Measurements from ENCODE around the gene MCOLN3.

The MCOLN3 gene

DNA sequence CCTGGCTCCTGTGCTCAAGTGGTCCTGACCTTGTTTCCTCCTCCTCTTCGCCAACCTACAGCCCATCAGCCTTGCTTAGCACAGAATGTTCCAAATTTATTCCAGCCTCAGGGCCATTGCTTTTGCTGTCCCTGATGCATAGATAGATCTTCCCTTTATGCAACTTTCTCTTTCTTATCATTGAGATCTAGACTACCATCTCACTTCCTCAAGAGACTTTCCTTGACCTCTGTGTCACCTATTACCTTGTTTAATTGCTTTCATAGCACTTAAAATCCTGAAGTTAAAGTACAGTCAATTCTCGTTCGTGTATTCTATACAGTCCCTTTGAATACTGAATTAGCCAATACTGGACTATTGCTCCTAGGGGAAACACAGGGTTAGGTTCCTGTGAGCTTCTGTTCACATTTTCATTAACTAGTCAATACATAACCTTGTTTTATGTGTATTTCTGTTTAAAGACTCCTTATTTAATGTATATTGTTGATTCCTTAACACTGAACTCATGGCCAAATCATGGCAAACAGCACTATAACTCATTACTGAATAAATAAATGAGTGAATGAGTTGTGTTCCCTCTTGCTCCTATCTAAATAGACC lies 26.2 kb upstream of the MCOLN3 start:
- H3K4me1 ChIP-seq (ENCODE audit: insufficient read depth, low read length, poor library complexity, severe bottlenecking) = no peaks in the 10 kb centered on the region
- H3K4me3 ChIP-seq (ENCODE audit: low read length, poor library complexity, severe bottlenecking) = no peak overlapping the region
- H3K9me2 ChIP-seq (replicated peaks; ENCODE audit: low read depth, low read length) = no peaks in the 10 kb centered on the region
- H3K79me2 ChIP-seq (ENCODE audit: insufficient read depth, low read length) = no peaks in the 10 kb centered on the region
- no peaks in the 10 kb centered on the region for H3K36me3 ChIP-seq (ENCODE audit: insufficient read depth, low read length)
- no peaks in the 10 kb centered on the region for H3K9me3 ChIP-seq (ENCODE audit: insufficient read depth, low read depth, low read length)
- H4K20me1 ChIP-seq (ENCODE audit: insufficient read depth, low read length, poor library complexity, severe bottlenecking) = no peaks in the 10 kb centered on the region
- no peaks in the 10 kb centered on the region for H3K27me3 ChIP-seq (ENCODE audit: insufficient read depth, low read length, poor library complexity, severe bottlenecking)
- H3F3A ChIP-seq (ENCODE audit: low read depth) = no peaks in the 10 kb centered on the region
- H2AFZ ChIP-seq (ENCODE audit: low read length) = no peak overlapping the region
- H3K4me2 ChIP-seq (ENCODE audit: low read depth, low read length, poor library complexity, severe bottlenecking) = no peak overlapping the region
- TF ChIP-seq, protein P1, sequence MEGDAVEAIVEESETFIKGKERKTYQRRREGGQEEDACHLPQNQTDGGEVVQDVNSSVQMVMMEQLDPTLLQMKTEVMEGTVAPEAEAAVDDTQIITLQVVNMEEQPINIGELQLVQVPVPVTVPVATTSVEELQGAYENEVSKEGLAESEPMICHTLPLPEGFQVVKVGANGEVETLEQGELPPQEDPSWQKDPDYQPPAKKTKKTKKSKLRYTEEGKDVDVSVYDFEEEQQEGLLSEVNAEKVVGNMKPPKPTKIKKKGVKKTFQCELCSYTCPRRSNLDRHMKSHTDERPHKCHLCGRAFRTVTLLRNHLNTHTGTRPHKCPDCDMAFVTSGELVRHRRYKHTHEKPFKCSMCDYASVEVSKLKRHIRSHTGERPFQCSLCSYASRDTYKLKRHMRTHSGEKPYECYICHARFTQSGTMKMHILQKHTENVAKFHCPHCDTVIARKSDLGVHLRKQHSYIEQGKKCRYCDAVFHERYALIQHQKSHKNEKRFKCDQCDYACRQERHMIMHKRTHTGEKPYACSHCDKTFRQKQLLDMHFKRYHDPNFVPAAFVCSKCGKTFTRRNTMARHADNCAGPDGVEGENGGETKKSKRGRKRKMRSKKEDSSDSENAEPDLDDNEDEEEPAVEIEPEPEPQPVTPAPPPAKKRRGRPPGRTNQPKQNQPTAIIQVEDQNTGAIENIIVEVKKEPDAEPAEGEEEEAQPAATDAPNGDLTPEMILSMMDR (conservative IDR thresholded peaks at IDR 0.05; ENCODE audit: low read length) = no peak
- no peak for TF ChIP-seq EZH2phosphoT487 (IDR thresholded peaks at IDR 0.05; ENCODE audit: borderline replicate concordance)
- no peak overlapping the region for H3K9ac ChIP-seq (ENCODE audit: low read depth, low read length, poor library complexity, severe bottlenecking)

DNA sequence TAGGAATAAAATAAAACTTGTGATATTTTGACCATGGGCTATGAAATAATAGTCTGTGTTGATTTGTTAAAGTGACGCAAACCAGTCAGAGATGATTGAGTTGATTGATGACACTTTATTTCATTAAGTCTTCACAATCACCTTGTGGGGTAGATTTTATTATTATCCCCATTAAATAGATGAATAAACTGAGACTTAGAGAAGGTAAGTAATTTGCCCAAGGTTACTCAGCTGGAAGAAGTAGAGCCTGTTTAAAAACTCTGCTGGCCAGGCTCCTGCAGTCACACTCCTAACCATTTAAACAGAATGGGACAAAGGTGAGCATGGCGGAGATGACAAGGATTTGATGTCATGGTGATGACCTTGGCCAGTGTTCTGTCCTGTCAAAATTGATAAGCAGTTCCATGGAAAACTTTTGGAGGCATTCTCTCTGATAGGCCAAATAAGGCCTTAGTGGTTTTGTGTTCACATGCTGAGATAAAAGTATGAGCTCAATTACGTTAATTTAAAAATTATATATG lies 22.7 kb upstream of the MCOLN3 start:
- no peak overlapping the region for H3K4me2 ChIP-seq (ENCODE audit: low read depth, low read length, poor library complexity, severe bottlenecking)
- H3K9me2 ChIP-seq (replicated peaks; ENCODE audit: low read depth, low read length) = no peaks in the 10 kb centered on the region
- H3K4me3 ChIP-seq (ENCODE audit: low read length, poor library complexity, severe bottlenecking) = no peak overlapping the region
- H3K36me3 ChIP-seq (ENCODE audit: insufficient read depth, low read length) = no peaks in the 10 kb centered on the region
- H4K20me1 ChIP-seq (ENCODE audit: insufficient read depth, low read length, poor library complexity, severe bottlenecking) = no peaks in the 10 kb centered on the region
- no peak overlapping the region for H3K9ac ChIP-seq (ENCODE audit: low read depth, low read length, poor library complexity, severe bottlenecking)
- H3K27me3 ChIP-seq (ENCODE audit: insufficient read depth, low read length, poor library complexity, severe bottlenecking) = no peaks in the 10 kb centered on the region
- no peaks in the 10 kb centered on the region for H3F3A ChIP-seq (ENCODE audit: low read depth)
- TF ChIP-seq EZH2phosphoT487 (IDR thresholded peaks at IDR 0.05; ENCODE audit: borderline replicate concordance) = no peak
- TF ChIP-seq, protein P1 (conservative IDR thresholded peaks at IDR 0.05; ENCODE audit: low read length) = no peak
- H2AFZ ChIP-seq (ENCODE audit: low read length) = no peak overlapping the region
- no peaks in the 10 kb centered on the region for H3K79me2 ChIP-seq (ENCODE audit: insufficient read depth, low read length)
- no peaks in the 10 kb centered on the region for H3K9me3 ChIP-seq (ENCODE audit: insufficient read depth, low read depth, low read length)
- H3K4me1 ChIP-seq (ENCODE audit: insufficient read depth, low read length, poor library complexity, severe bottlenecking) = no peaks in the 10 kb centered on the region

DNA sequence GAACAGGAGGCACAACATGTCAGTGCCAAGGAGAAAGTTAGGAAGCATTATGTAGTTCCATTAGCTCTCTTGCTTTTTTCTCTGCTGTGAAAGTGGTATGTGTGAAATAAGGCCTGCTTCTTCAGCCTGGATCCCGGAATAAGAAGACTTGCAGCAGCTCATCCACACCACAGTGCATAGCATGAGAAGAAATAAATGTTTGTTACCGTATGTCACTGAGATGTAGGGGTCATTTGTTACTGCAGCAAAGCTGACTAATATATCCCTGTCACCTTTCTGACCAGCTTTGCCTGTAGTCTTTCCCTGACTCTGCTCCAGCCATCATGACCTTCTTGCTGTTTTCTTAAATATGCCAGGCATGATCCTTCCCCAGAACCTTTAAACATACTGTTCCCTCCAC lies 20.5 kb upstream of the MCOLN3 start:
- H3K4me2 ChIP-seq (ENCODE audit: low read depth, low read length, poor library complexity, severe bottlenecking) = no peak overlapping the region
- H4K20me1 ChIP-seq (ENCODE audit: insufficient read depth, low read length, poor library complexity, severe bottlenecking) = no peaks in the 10 kb centered on the region
- TF ChIP-seq, protein P1 (conservative IDR thresholded peaks at IDR 0.05; ENCODE audit: low read length) = no peak
- TF ChIP-seq EZH2phosphoT487 (IDR thresholded peaks at IDR 0.05; ENCODE audit: borderline replicate concordance) = no peak
- no peak overlapping the region for H3K9ac ChIP-seq (ENCODE audit: low read depth, low read length, poor library complexity, severe bottlenecking)
- H3K27me3 ChIP-seq (ENCODE audit: insufficient read depth, low read length, poor library complexity, severe bottlenecking) = no peaks in the 10 kb centered on the region
- no peaks in the 10 kb centered on the region for H3F3A ChIP-seq (ENCODE audit: low read depth)
- H3K9me3 ChIP-seq (ENCODE audit: insufficient read depth, low read depth, low read length) = no peaks in the 10 kb centered on the region
- no peaks in the 10 kb centered on the region for H3K9me2 ChIP-seq (replicated peaks; ENCODE audit: low read depth, low read length)
- no peaks in the 10 kb centered on the region for H3K4me1 ChIP-seq (ENCODE audit: insufficient read depth, low read length, poor library complexity, severe bottlenecking)
- no peaks in the 10 kb centered on the region for H3K79me2 ChIP-seq (ENCODE audit: insufficient read depth, low read length)
- H3K4me3 ChIP-seq (ENCODE audit: low read length, poor library complexity, severe bottlenecking) = no peak overlapping the region
- H2AFZ ChIP-seq (ENCODE audit: low read length) = no peak overlapping the region
- no peaks in the 10 kb centered on the region for H3K36me3 ChIP-seq (ENCODE audit: insufficient read depth, low read length)

Measured in Loucy (cell line).